Activated CD8-positive, alpha-beta memory T cell treated with anti-CD3 and anti-CD28 coated beads, Interleukin-2, amount 10 ng/mL, durations not matched to agents 7 days and 5 days (primary cell): Measurements from ENCODE around the gene IGSF11. TPM values are rescaled to one million over a fixed set of nuclear protein-coding genes. Genes with fewer than 3 reads are reported as not detected.

Experiments
- ATAC-seq: fragments of 150-1000 bp; cut with Tn5 transposase; one replicate; pipeline ENCODE4 v1.10.0; 2021; ENCODE audit warnings: moderate library complexity
- CTCF ChIA-PET: fragments of 350-600 bp; sonication (Branson Sonifier 250); formaldehyde crosslinking; loops from one replicate; lab custom pipeline; 2021; ENCODE audit warnings: antibody characterized with exemption; lab: Charles Lee
- DNase-seq: peaks from one replicate; pipeline ENCODE4 v3.0.0-alpha.2; 2020
- H3K27ac Mint-ChIP-seq: one replicate; pipeline ENCODE4 v1.8.0; 2021; ENCODE audit warnings: mild to moderate bottlenecking, mixed read lengths
- H3K27me3 Mint-ChIP-seq: one replicate; pipeline ENCODE4 v1.8.0; 2021; ENCODE audit warnings: mixed read lengths
- H3K36me3 Mint-ChIP-seq: one replicate; pipeline ENCODE4 v1.8.0; 2021; ENCODE audit warnings: mild to moderate bottlenecking, mixed read lengths
- H3K4me1 Mint-ChIP-seq: one replicate; pipeline ENCODE4 v1.8.0; 2021; ENCODE audit warnings: mixed read lengths
- H3K4me3 Mint-ChIP-seq: one replicate; pipeline ENCODE4 v1.8.0; 2021; ENCODE audit warnings: mild to moderate bottlenecking, moderate library complexity, mixed read lengths
- H3K9me3 Mint-ChIP-seq: one replicate; pipeline ENCODE4 v1.8.0; 2022; ENCODE audit warnings: low read depth, mixed read lengths
- total RNA-seq, 2 experiments: library from RNA; stranded (reverse); gene quantifications; one replicate each; pipeline ENCODE4 v1.2.3, GENCODE V29; 2021

IGSF11 gene
- total RNA-seq, 2 experiments from 2014 or later = not detected

DNA sequence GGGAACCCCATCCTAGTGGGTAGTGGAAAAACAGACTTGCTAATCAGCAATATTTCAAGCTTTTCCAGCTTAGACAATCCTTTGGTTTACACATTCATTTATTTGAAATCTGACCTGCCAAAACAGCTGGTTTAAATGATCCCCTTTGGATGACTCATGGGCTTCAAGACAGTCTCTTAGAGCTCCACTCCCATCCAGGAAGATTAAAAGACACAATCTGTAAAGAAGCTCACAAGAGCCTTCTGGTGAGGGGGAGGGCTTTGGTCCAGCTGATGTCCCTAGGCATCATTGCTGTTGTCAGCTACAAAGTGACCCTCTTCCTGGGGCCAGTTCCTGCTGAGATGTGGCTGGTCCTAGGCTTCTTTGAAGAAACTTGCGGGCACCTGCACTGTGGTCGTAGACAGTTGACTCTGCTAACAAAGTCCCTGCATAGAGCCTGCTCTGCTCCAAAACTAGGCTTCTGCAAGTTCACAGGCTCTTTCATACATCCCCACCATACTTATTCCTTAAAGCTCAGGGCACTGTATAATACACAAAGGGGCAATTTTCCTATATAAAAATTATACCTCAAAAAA is 73.7 kb downstream of the IGSF11 start:
- peaks cover 10% of the 10 kb centered on the region for H3K4me1 Mint-ChIP-seq
- no peaks in the 10 kb centered on the region for H3K36me3 Mint-ChIP-seq
- H3K4me3 Mint-ChIP-seq = no peak overlapping the region
- no peak overlapping the region for H3K27ac Mint-ChIP-seq
- peaks cover 25% of the 10 kb centered on the region for H3K27me3 Mint-ChIP-seq
- ATAC-seq (no peak), DNase-seq (no peak)
- no peaks in the 10 kb centered on the region for H3K9me3 Mint-ChIP-seq
- CTCF ChIA-PET = interaction anchor here (1.3 kb wide), 1 partner anchor 73 kb away, joined by 3 read pairs; the partner anchor contains the start of gene IGSF11

DNA sequence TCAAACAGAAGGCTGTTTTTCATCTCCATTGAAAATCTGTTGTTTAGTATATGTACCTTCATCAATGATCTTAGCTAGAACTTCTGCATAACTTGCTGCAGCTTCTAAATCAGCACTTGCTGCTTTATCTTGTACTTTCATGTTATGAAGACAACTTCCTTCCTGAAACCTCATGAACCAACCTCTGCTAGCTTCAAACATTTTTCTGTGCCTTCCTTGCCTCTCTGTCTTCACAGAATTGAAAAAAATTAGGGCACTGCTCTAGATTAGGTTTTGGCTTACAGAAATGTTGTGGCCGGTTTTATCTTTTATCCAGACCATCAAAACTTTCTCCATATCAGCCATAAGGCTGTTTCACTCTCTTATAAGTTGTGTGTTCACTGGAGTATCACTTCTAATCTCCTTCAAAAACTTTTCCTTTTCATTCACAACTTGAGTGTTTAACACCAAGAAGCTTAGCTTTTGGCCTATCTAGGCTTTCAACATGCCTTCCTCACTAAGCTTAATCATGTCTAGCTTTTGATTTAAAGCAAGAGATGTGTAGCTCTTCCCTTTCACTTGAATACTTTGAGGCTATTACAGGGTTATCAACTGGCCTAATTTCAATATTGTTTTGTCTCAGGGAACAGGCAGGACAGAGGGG is 78.6 kb downstream of the IGSF11 start:
- CTCF ChIA-PET = interaction anchor here (1.3 to 1.6 kb wide), 2 partner anchors 23 to 71 kb away, joined by 4 to 6 read pairs; no protein-coding TSS in a partner anchor
- ATAC-seq (peak; percentile 42), DNase-seq (no peak)
- no peak overlapping the region for H3K4me3 Mint-ChIP-seq
- H3K36me3 Mint-ChIP-seq = no peaks in the 10 kb centered on the region
- peaks cover 6% of the 10 kb centered on the region for H3K9me3 Mint-ChIP-seq
- peaks cover 23% of the 10 kb centered on the region for H3K27me3 Mint-ChIP-seq
- H3K27ac Mint-ChIP-seq = peak overlapping the region; percentile 1
- peaks cover 17% of the 10 kb centered on the region for H3K4me1 Mint-ChIP-seq

DNA sequence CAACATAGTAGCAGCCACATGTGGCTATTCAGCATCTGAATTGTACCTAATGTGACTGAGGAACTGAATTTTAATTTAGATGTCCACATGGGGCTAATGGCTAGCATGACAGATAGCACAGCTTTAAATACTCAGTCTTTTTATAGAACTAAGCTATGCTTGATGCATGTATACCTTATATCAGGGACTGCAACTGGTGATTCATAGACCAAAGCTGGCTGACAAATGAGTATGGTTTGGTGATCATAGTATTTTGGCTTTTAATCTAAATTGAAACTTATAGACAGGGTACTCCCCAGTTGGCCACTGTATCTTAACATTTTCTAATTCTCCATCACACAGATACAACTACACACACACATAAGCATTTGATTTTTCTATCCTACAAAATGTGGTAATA is 83.6 kb downstream of the IGSF11 start:
- CTCF ChIA-PET = interaction anchor here (1.0 kb wide), 1 partner anchor 67 kb away, joined by 3 read pairs; no protein-coding TSS in a partner anchor
- Mint-ChIP-seq H3K9me3 (peaks cover 6% of the 10 kb centered on the region), H3K27ac (no peak overlapping the region), H3K27me3 (peaks cover 8% of the 10 kb centered on the region), H3K36me3 (no peaks in the 10 kb centered on the region), H3K4me1 (peaks cover 19% of the 10 kb centered on the region), H3K4me3 (no peak overlapping the region)
- DNase-seq (no peak), ATAC-seq (no peak)

DNA sequence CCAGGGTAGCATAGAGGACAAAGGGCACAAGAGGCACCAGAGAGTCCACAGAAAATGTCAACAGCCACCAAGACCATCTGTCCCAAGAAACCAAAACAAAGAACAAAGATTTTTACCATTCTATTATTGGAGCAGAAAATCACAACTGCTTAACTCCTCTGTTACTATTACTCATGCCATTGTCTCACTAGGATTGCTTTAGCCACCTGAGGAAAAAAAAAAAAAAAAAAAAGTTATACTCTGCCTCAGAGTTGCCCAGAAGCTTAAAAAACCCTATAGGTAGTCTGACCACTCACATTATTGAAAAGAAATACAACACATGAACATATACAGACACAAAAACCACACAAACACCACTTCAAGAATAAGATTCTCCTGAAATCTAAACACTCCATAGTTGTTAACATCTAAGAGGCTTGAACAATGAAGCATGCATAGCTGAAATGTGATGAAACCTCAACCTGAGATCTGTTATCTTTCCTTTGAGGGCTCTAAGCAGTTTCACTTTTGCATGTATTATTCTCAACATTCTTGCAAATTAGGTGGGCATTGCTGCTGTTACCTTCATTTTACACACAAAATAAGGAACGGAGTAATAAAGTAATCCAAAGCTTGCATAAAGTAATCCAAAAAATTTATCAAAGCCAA is 85.4 kb downstream of the IGSF11 start:
- Mint-ChIP-seq H3K27ac (no peak overlapping the region), H3K27me3 (peaks cover 12% of the 10 kb centered on the region), H3K4me3 (no peak overlapping the region), H3K4me1 (peaks cover 11% of the 10 kb centered on the region), H3K36me3 (no peaks in the 10 kb centered on the region), H3K9me3 (peaks cover 6% of the 10 kb centered on the region)
- ATAC-seq (peak; percentile 55), DNase-seq (no peak)
- CTCF ChIA-PET = no interaction called here

DNA sequence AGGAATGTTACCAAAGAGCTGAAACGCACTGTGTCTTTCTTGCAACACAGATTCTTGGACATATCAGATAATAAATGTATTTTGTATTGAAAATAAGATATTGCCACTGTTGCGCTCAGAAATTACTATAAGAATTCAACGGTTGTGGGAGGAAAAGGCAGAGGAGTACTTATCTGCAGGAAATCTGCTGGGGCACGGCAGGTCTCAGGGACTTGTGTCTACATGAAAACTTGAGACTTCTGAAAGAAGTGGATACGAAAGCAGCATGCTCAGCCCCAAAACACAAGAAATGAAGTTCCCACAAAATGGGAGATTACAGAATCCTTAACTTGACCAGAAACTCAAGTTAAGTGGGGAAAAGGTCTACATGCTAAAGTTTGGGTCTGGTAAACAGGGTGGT is 86.5 kb downstream of the IGSF11 start:
- Mint-ChIP-seq H3K36me3 (no peaks in the 10 kb centered on the region), H3K27ac (no peak overlapping the region), H3K9me3 (no peaks in the 10 kb centered on the region), H3K4me3 (no peak overlapping the region), H3K27me3 (peaks cover 5% of the 10 kb centered on the region), H3K4me1 (peaks cover 11% of the 10 kb centered on the region)
- DNase-seq (no peak), ATAC-seq (no peak)
- CTCF ChIA-PET = no interaction called here

DNA sequence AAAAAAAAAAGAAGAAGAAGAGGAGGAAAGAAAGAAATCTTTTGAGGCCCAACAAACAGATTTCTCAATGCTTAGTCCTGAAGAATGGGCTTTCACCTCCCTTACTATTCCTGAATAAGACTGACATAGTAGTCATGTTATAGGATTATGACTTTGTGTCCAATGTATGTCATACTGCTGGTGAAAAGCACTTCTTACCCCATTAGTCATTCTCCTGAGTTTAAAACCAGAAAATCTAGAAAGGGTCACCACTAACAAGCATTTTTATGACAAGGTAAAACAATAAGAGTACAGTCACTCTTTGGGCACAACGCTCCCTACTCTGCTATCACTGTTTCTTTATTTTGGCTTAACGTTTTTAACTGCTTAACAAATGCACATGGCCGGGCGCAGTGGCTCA is 88.2 kb downstream of the IGSF11 start:
- H3K9me3 Mint-ChIP-seq = no peaks in the 10 kb centered on the region
- no peak overlapping the region for H3K27ac Mint-ChIP-seq
- H3K4me1 Mint-ChIP-seq = peaks cover 14% of the 10 kb centered on the region
- CTCF ChIA-PET = interaction anchor here (0.6 kb wide), 1 partner anchor 37 kb away, joined by 3 read pairs; no protein-coding TSS in a partner anchor
- DNase-seq (no peak), ATAC-seq (no peak)
- no peak overlapping the region for H3K4me3 Mint-ChIP-seq
- H3K27me3 Mint-ChIP-seq = peaks cover 7% of the 10 kb centered on the region
- H3K36me3 Mint-ChIP-seq = no peaks in the 10 kb centered on the region

DNA sequence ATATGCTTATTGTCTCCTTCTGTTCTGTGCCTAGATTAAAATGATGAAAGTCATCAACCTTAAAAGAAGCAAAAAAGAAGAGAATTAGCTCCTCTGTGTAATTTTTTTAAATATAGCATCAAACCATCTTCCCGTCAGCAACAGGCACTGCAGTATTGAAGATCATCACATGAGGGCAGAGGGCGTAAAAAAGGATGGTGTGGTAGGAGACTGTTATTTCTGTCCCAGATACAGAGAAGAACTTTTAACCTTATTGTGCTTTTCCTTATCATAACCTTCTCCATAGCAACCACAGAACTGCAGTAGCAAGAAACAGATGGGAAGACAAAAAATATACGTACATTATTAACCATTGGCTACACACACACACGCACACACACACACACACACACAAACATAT is 88.8 kb downstream of the IGSF11 start:
- Mint-ChIP-seq H3K27ac (no peak overlapping the region), H3K9me3 (no peaks in the 10 kb centered on the region), H3K4me1 (peaks cover 14% of the 10 kb centered on the region), H3K4me3 (no peak overlapping the region), H3K36me3 (no peaks in the 10 kb centered on the region), H3K27me3 (peaks cover 7% of the 10 kb centered on the region)
- DNase-seq (no peak), ATAC-seq (no peak)
- CTCF ChIA-PET = no interaction called here

DNA sequence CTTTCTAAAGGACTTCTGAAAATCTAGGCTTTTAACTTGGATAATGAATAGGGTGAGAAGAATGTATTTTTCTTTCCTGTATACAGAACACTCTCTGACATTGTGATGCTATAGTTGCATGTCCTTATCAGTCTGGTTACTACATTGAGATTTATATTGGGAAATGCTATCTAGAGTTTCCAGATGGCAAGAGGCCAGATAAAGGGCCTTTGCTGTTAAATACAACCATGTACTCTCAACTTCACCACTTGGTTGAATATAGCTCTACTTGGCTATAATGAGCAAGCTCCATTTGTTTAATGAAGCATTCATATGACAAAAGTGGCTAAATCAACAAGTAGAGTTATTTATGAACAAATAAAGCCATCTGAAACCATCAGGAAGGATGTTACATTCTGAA is 91.0 kb downstream of the IGSF11 start:
- H3K4me1 Mint-ChIP-seq = peaks cover 8% of the 10 kb centered on the region
- CTCF ChIA-PET = no interaction called here
- H3K36me3 Mint-ChIP-seq = no peaks in the 10 kb centered on the region
- no peaks in the 10 kb centered on the region for H3K9me3 Mint-ChIP-seq
- no peak for DNase-seq
- peaks cover 10% of the 10 kb centered on the region for H3K27me3 Mint-ChIP-seq
- no peak overlapping the region for H3K4me3 Mint-ChIP-seq
- ATAC-seq = no peak
- no peak overlapping the region for H3K27ac Mint-ChIP-seq

DNA sequence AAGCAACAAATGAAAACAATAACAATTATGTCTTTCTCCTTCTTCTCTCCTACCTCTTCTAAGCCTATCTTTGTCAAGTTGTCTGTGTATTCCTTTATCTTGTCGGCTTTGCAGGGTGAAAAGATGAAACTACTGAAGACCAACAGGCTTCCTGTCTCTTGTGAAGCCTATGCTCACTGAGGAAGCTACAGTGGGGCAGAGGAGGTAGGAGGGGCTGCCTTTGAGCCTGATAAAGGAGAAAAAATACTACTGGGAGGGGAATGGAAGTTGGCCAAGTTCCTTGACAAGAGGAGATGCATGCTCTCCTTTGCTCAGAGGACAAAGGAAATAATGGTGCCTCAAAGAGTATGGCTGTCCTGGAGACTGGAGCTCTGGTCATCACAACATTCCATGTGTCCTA is 92.0 kb downstream of the IGSF11 start:
- peaks cover 10% of the 10 kb centered on the region for H3K27me3 Mint-ChIP-seq
- H3K27ac Mint-ChIP-seq = no peak overlapping the region
- H3K4me1 Mint-ChIP-seq = peaks cover 13% of the 10 kb centered on the region
- no peaks in the 10 kb centered on the region for H3K9me3 Mint-ChIP-seq
- CTCF ChIA-PET = no interaction called here
- DNase-seq (no peak), ATAC-seq (no peak)
- H3K4me3 Mint-ChIP-seq = no peak overlapping the region
- H3K36me3 Mint-ChIP-seq = no peaks in the 10 kb centered on the region

DNA sequence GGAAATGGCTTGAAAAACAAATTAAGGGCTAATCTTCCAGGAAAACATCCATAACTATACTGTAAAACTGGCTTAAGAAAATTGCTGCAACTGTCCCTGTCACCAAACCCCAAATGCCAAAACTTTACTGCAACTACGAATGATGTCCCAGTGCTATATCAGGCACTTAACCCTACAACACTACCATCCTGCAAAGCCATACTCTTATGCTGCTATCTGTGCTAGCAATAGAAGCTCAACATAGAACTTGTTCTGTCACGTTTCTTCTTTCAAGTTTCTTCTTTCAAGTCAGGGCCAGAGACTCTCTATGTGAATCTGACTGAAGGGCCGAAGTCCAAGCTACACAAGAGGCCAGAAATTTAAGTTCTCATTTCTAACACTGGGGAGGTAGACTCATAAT is 92.5 kb downstream of the IGSF11 start:
- H3K9me3 Mint-ChIP-seq = no peaks in the 10 kb centered on the region
- peaks cover 10% of the 10 kb centered on the region for H3K27me3 Mint-ChIP-seq
- DNase-seq = no peak
- no peaks in the 10 kb centered on the region for H3K36me3 Mint-ChIP-seq
- no peak overlapping the region for H3K27ac Mint-ChIP-seq
- CTCF ChIA-PET = no interaction called here
- peaks cover 13% of the 10 kb centered on the region for H3K4me1 Mint-ChIP-seq
- no peak overlapping the region for H3K4me3 Mint-ChIP-seq
- ATAC-seq = no peak

DNA sequence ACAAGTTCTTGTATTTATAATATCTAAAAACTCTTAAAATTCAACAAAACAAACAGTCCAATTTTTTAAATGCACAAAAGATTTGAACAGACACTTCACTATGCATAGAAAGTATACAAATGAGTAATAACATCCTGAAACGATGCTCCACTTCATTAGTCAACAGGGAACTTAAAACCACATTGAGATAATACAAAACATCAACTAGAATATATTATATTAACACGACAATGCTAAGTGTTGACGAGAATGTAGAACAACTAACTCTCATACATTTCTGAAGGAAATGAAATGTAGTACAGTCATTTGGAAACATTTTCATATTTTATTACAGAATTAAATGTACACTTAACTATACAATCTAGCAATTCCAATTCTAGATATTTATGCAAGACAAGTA is 93.4 kb downstream of the IGSF11 start:
- Mint-ChIP-seq H3K4me1 (peaks cover 13% of the 10 kb centered on the region), H3K27ac (no peak overlapping the region), H3K9me3 (no peaks in the 10 kb centered on the region), H3K4me3 (no peak overlapping the region), H3K36me3 (no peaks in the 10 kb centered on the region), H3K27me3 (peaks cover 10% of the 10 kb centered on the region)
- DNase-seq (no peak), ATAC-seq (peak; percentile 58)
- CTCF ChIA-PET = no interaction called here

DNA sequence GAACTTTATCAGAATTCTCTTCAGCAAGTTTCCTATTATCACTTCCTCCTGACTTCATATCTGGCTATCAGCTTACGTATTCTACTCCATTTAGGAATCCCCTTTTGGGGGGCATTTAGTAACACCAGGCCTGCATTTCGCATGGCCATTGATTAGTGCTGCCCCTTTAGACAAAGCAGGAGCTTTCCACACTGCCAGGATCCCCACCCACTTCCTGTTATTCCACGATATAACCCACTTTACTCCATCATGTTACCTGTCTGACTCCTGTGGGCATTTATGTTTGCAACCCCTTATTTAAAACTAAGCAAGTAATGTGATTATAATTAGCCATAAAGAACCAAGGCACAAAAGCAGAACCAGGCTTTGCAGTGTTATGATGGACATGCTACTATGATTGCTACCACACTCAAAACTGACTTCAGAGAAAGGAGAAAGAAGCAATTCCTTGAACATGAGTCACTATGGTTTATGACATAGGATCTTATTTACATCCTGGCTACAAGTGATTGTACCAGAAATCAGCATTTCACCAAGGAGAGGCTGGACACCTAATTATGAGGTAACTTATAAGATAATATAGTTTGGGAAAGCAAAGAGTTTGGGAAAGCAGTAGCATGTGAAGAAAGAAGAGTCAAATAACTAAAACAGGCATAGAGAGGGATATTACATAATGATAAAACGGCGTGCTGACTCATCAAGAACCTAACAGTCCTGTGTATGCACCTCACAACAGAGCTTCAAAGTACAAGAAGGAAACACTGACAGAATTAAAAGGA is 96.3 kb downstream of the IGSF11 start:
- Mint-ChIP-seq H3K36me3 (no peaks in the 10 kb centered on the region), H3K27me3 (peaks cover 6% of the 10 kb centered on the region), H3K9me3 (no peaks in the 10 kb centered on the region), H3K27ac (no peak overlapping the region), H3K4me3 (no peak overlapping the region), H3K4me1 (peaks cover 13% of the 10 kb centered on the region)
- peak; percentile 47 for ATAC-seq
- DNase-seq = no peak
- CTCF ChIA-PET = no interaction called here

DNA sequence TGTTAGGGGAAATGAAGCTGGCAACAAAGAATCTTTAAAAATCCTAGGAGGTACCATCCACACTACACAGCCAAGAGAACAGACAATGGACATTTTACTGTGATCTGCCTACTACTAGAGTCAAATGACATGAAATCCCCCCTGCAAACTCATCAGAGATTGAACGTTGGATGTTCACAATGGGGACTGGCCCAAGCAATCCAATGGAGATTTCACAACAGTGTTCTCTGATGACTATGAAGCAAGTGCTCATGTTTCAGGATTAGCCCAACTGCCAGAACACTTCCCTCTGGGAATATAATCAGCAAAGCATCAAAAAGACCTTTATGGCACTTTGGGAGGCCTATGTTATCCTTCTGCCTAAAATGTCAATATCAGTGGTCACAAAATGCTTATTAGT is 97.8 kb downstream of the IGSF11 start:
- no peaks in the 10 kb centered on the region for H3K36me3 Mint-ChIP-seq
- peaks cover 13% of the 10 kb centered on the region for H3K4me1 Mint-ChIP-seq
- no peak overlapping the region for H3K4me3 Mint-ChIP-seq
- CTCF ChIA-PET = no interaction called here
- H3K27me3 Mint-ChIP-seq = peaks cover 6% of the 10 kb centered on the region
- no peak overlapping the region for H3K27ac Mint-ChIP-seq
- no peak for ATAC-seq
- no peaks in the 10 kb centered on the region for H3K9me3 Mint-ChIP-seq
- DNase-seq = no peak
